Heart right ventricle (tissue), 16 donors: Measurements from ENCODE around the gene INPP5A. TPM values are rescaled to one million over a fixed set of nuclear protein-coding genes. Genes with fewer than 3 reads are reported as not detected.

Experiments
- ATAC-seq, 8 donors: fragments of 200-7000 bp; cut with Tn5 transposase; one replicate each; pipeline ENCODE4 v1.9.1; 2020; ENCODE audit warnings: mild to moderate bottlenecking in 8 of 8, moderate library complexity in 8 of 8, moderate number of reproducible peaks in 1 of 8
- DNase-seq, 2 donors: peaks; one replicate each; pipeline ENCODE4 v3.0.0-alpha.2; 2020
- H3K27ac ChIP-seq, 10 donors: fragments of 200-600 bp; sonication (generic) in 2 of 10; one replicate each; pipeline versions ENCODE4 v1.5.0 to v1.8.0; 2020 to 2022; ENCODE audit warnings: mild to moderate bottlenecking in 3 of 10
- H3K27me3 ChIP-seq, 7 donors: fragments of 200-600 bp; one replicate each; pipeline ENCODE4 v1.8.0; 2021 to 2022; ENCODE audit warnings: mild to moderate bottlenecking in 2 of 7
- H3K36me3 ChIP-seq, 9 donors: fragments of 200-600 bp; sonication (generic) in 1 of 9; one replicate each; pipeline versions ENCODE4 v1.5.0 to v1.8.0; 2020 to 2022; ENCODE audit warnings: mild to moderate bottlenecking in 2 of 9
- H3K4me1 ChIP-seq, 9 donors: fragments of 200-600 bp; sonication (generic) in 1 of 9; one replicate each; pipeline versions ENCODE4 v1.5.0 to v1.8.0; 2020 to 2022; ENCODE audit warnings: mild to moderate bottlenecking in 4 of 9
- H3K4me3 ChIP-seq, 10 donors: fragments of 200-600 bp; sonication (generic) in 2 of 10; one replicate each; pipeline versions ENCODE4 v1.5.0 to v1.8.0; 2020 to 2022; ENCODE audit warnings: mild to moderate bottlenecking in 7 of 10, moderate library complexity in 2 of 10
- H3K9me3 ChIP-seq, 11 donors: fragments of 200-600 bp in 10 of 11; sonication (generic) in 2 of 11; one replicate each; pipeline versions ENCODE4 v1.5.0 to v1.8.0; 2013 to 2022; ENCODE audit warnings: mild to moderate bottlenecking in 2 of 11, control low read depth in 1 of 11, moderate library complexity in 1 of 11
- CTCF ChIP-seq, 9 donors: fragments of 200-600 bp; sonication (generic) in 2 of 9; IDR thresholded peaks; one replicate each; pipeline versions ENCODE4 v1.5.0 to v1.8.0; 2021 to 2022; ENCODE audit warnings: antibody characterized with exemption in 9 of 9, mild to moderate bottlenecking in 5 of 9, moderate library complexity in 1 of 9
- WGBS, 2 donors: extraction: QIAGEN DNeasy Blood & Tissue Kit; methylation state at CpG; one replicate each; pipeline ENCODE4 v1.1.7; 2013; ENCODE audit warnings: inconsistent platforms in 1 of 2; 5-methylcytosine and 5-hydroxymethylcytosine counted together
- intact Hi-C, 10 donors: fragments of 100-400 bp; cut with DNase I; formaldehyde crosslinking; loops; one replicate each; pipeline versions ENCODE4 v1.11.1 to v1.14.2; 2022
- polyA plus RNA-seq, 2 donors: library from polyadenylated mRNA; stranded (reverse); fragments of 200-250 nt; gene quantifications; one replicate each; pipeline ENCODE4 v1.2.3, GENCODE V29; 2013
- total RNA-seq, 10 donors: library from RNA; stranded (reverse); fragmentation: NEBNext Ultra II Directional in 3 of 10; extraction: Animal tissue kit (Norgen Biotek cat#: 25700) in 3 of 10; gene quantifications; one replicate each; pipeline versions ENCODE4 v1.2.1 to v1.2.4, GENCODE V29; 2021 to 2023
- donor health status: Arrhythmogenic right ventricular cardiomyopathy.
- donor health status: ischemic (EF 13 %, LVEDD 7.1; RV severe dilation, severe dysfunction).
- donor health status: healthy with polysubstance abuse.
- donor health status: DM: no; HTN: yes; CAD: no.
- donor health status: DM: no; HTN: no; CAD: no.
- donor health status: ischemic (EF 25% LVEDD 6.9; RV normal size, moderate dysfunction).
- donor health status: ischemic (EF 25% LVEDD 5.7; RV mildly dilated, moderate dysfunction).
- donor health status: healthy.
- donor health status: DM: yes; HTN: yes; CAD: no.
- donor health status: Ischemic cardiomyopathy.
- donor health status: ischemic (EF 35%, LVEDD 5.7; RV mildly dilated, moderate dysfunction).
- donor health status: nonischemic (EF 11% LVEDD 7.7; RV severe dilation, severe dysfunction).
- donor health status: DM: yes; HTN: yes; CAD: no.
- donor health status: PGD.
- donor health status: ischemic (EF 29% LVEDD 5.4; RV normal size, mild dysfunction).
- donor health status: nonischemic (EF 23%, LVEDD 6.1; RV moderate dilation, normal function).

INPP5A gene
- total and polyA plus RNA-seq, 12 donors: 30.4 to 122 (median 106) TPM

GRCh38 chr10:132675031-132675740 lies 137.6 kb downstream of the INPP5A start:
- H3K9me3 ChIP-seq: no peaks in the 10 kb centered on the region
- H3K27ac ChIP-seq: no peak overlapping the region
- no peak overlapping the region for H3K4me3 ChIP-seq
- 94 to 95% methylated on average over 23 of the region's 23 CpGs for WGBS, 2 donors
- H3K4me1 ChIP-seq: peaks cover 0 to 9% (median 0%) of the 10 kb centered on the region in 9 donors
- TF ChIP-seq CTCF (IDR thresholded peaks at IDR 0.05): no peak
- intact Hi-C loops: no loop called here
- peaks cover 0 to 12% (median 0%) of the 10 kb centered on the region in 9 donors for H3K36me3 ChIP-seq
- DNase-seq: no peak
- ATAC-seq: no peak
- H3K27me3 ChIP-seq: no peaks in the 10 kb centered on the region

GRCh38 chr10:132676193-132676891 lies 138.8 kb downstream of the INPP5A start:
- Histone ChIP-seq H3K4me3 (no peak overlapping the region), H3K27me3 (no peaks in the 10 kb centered on the region), H3K36me3 (peaks cover 0 to 12% (median 0%) of the 10 kb centered on the region in 9 donors), H3K9me3 (no peaks in the 10 kb centered on the region), H3K27ac (no peak overlapping the region), H3K4me1 (peaks cover 0 to 5% (median 0%) of the 10 kb centered on the region in 9 donors)
- no peak for ATAC-seq
- WGBS, 2 donors: 90 to 92% methylated on average over 17 of the region's 17 CpGs
- intact Hi-C loops: no loop called here
- TF ChIP-seq CTCF (IDR thresholded peaks at IDR 0.05): no peak
- no peak for DNase-seq

GRCh38 chr10:132677096-132677472 lies 139.5 kb downstream of the INPP5A start:
- Histone ChIP-seq H3K27ac (no peak overlapping the region), H3K4me1 (no peaks in the 10 kb centered on the region), H3K36me3 (peaks cover 0 to 17% (median 0%) of the 10 kb centered on the region in 9 donors), H3K9me3 (no peaks in the 10 kb centered on the region), H3K27me3 (no peaks in the 10 kb centered on the region), H3K4me3 (no peak overlapping the region)
- DNase-seq (no peak), ATAC-seq (peak in 3 of 8 donors; percentile 8 to 44 (median 24))
- WGBS, 2 donors: 83 to 92% methylated on average over 4 of the region's 4 CpGs
- no peak for TF ChIP-seq CTCF (IDR thresholded peaks at IDR 0.05)
- intact Hi-C loops: no loop called here

- DNase-seq (no peak), ATAC-seq (peak in 6 of 8 donors; percentile 11 to 42 (median 18))
- Histone ChIP-seq H3K36me3 (peaks cover 0 to 17% (median 0%) of the 10 kb centered on the region in 9 donors), H3K27me3 (no peaks in the 10 kb centered on the region), H3K27ac (no peak overlapping the region), H3K4me3 (no peak overlapping the region), H3K4me1 (no peaks in the 10 kb centered on the region), H3K9me3 (no peaks in the 10 kb centered on the region)
- no peak for TF ChIP-seq CTCF (IDR thresholded peaks at IDR 0.05)
- 91 to 95% methylated on average over 36 of the region's 36 CpGs for WGBS, 2 donors
- intact Hi-C loops: no loop called here
These were observed 140.1 kb downstream of the INPP5A start for GRCh38 chr10:132677473-132678227.
